Skeletal muscle tissue (tissue), 4 donors: ENCODE measurements around the gene RAB27B. TPM values are rescaled to one million over a fixed set of nuclear protein-coding genes. Genes with fewer than 3 reads are reported as not detected.

Source experiments
- H3K27ac ChIP-seq: one replicate; pipeline ENCODE4 v1.7.0; 2013; ENCODE audit warnings: mild to moderate bottlenecking, low read depth, low read length, inconsistent platforms
- H3K27me3 ChIP-seq, 3 donors: one replicate each; pipeline ENCODE4 v1.7.0; 2013; ENCODE audit warnings: low read length in 3 of 3; ENCODE audit not compliant: control insufficient read depth in 3 of 3, insufficient read depth in 3 of 3
- H3K36me3 ChIP-seq, 3 donors: one replicate each; pipeline ENCODE4 v1.7.0; 2013; ENCODE audit warnings: low read length in 3 of 3; ENCODE audit not compliant: control insufficient read depth in 3 of 3, insufficient read depth in 3 of 3
- H3K4me1 ChIP-seq, 3 donors: one replicate each; pipeline ENCODE4 v1.7.0; 2013; ENCODE audit warnings: low read length in 3 of 3, mild to moderate bottlenecking in 3 of 3; ENCODE audit not compliant: control insufficient read depth in 3 of 3, insufficient read depth in 3 of 3
- H3K4me3 ChIP-seq, 3 donors: one replicate each; pipeline ENCODE4 v1.7.0; 2013; ENCODE audit warnings: low read length in 3 of 3
- H3K9ac ChIP-seq, 3 donors: one replicate each; pipeline ENCODE4 v1.7.0; 2013; ENCODE audit warnings: low read length in 3 of 3, mild to moderate bottlenecking in 3 of 3, moderate library complexity in 2 of 3, low read depth in 1 of 3
- H3K9me3 ChIP-seq, 3 donors: one replicate each; pipeline ENCODE4 v1.7.0; 2013; ENCODE audit warnings: low read length in 3 of 3; ENCODE audit not compliant: control insufficient read depth in 3 of 3
- total RNA-seq: library from RNA; depleted of rRNA; stranded (reverse); fragments of >200 nt; gene quantifications from one replicate; pipeline ENCODE4 v1.2.3, GENCODE V29; 2014
- donor health status: Osteomylitis.

The RAB27B gene
- total RNA-seq, 1 donor from 2014 or later = 1.0 TPM

GRCh38 chr18:54856105-54856646, 27.9 kb downstream of the RAB27B start:
- H3K36me3 ChIP-seq = no peaks in the 10 kb centered on the region
- no peak overlapping the region for H3K27ac ChIP-seq
- no peaks in the 10 kb centered on the region for H3K4me1 ChIP-seq
- no peak overlapping the region for H3K4me3 ChIP-seq
- H3K9me3 ChIP-seq = no peaks in the 10 kb centered on the region
- H3K27me3 ChIP-seq = no peaks in the 10 kb centered on the region
- H3K9ac ChIP-seq = no peak overlapping the region

DNA sequence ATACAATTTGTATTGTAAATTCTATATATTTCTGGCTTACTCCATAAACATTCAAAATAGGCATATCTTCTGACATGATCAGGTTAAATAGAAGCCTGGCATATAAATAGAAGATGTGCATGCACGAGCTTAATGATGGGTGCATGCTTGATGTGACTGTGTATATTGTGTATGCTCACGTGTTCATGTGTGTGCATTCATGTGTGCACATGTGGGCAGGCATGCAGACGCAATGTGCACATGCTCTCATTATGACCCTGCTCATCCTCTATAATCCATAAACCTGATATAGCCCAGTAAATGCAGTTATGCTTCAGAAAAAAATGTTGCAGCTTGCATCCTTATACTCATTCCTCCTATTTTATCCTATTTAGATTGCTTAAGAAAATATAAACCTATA, 29.2 kb downstream of the RAB27B start:
- Histone ChIP-seq H3K27ac (no peak overlapping the region), H3K9ac (no peak overlapping the region), H3K36me3 (no peaks in the 10 kb centered on the region), H3K27me3 (no peaks in the 10 kb centered on the region), H3K4me3 (no peak overlapping the region), H3K4me1 (no peaks in the 10 kb centered on the region), H3K9me3 (no peaks in the 10 kb centered on the region)

DNA sequence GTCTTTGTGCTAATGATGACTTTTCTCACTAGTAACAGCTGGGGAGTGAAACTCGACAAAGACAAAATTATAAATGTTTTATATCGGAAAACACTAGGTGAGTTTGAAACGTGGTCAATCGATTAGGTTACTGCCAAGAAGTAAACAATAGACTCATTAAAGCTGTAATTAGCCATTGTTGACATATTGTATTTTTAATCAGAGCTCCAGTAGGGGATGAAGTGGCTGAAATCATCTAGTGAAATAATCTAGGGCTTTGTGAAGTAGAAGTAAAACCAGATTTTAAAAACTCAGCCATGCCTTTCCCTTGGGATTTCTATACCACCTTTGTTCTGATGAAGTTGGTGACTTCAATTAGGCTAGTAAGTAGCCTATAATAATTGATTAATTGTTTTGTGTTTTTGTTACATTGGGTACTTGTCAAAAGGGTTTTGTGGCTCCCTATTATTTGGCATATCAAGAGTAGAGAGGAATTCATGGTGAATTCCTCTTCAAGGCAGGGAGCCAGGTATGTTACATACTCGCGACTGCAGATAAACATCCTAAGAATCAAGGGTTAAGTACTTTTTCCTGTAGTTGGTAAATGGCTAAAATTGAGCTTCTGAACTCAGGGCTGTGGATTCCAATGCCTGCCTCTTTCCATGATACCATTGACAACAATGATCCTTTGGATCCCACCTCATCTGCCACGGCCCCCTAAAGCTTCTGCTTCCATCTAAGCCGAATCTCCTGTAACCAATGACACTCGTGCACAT, 31.6 kb downstream of the RAB27B start:
- Histone ChIP-seq H3K9ac (no peak overlapping the region), H3K4me3 (no peak overlapping the region), H3K4me1 (no peaks in the 10 kb centered on the region), H3K27ac (no peak overlapping the region), H3K36me3 (no peaks in the 10 kb centered on the region), H3K9me3 (no peaks in the 10 kb centered on the region), H3K27me3 (no peaks in the 10 kb centered on the region)

DNA sequence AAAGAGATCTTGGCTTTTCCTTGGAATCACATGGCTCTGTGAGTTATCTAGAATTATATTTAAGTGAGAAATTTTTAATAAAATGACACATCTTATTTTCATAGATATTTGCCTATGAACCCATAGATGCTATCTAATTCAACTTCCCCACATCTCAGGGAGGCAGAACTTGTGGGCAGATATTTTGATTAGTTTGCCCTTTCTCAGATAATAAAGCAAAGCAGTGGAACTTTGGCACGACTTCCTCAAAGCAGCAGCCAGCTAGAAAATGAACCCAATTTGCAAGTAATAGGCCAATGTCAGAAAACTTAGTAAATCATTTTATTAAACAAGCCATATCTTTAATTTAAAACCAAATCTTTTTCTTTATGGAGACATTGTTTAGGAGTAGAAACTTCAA, 32.7 kb downstream of the RAB27B start:
- H3K9me3 ChIP-seq = no peaks in the 10 kb centered on the region

GRCh38 chr18:54867131-54867530, 38.9 kb downstream of the RAB27B start:
- H3K4me3 ChIP-seq = no peak overlapping the region
- H3K36me3 ChIP-seq = no peaks in the 10 kb centered on the region
- H3K9me3 ChIP-seq = no peaks in the 10 kb centered on the region
- peaks cover 0 to 2% (median 0%) of the 10 kb centered on the region in 3 donors for H3K27me3 ChIP-seq
- H3K4me1 ChIP-seq = no peaks in the 10 kb centered on the region
- H3K9ac ChIP-seq = no peak overlapping the region
- H3K27ac ChIP-seq = no peak overlapping the region

More for the DNA sequence above, 32.7 kb downstream of the RAB27B start:
- no peaks in the 10 kb centered on the region for H3K4me1 ChIP-seq
- no peaks in the 10 kb centered on the region for H3K36me3 ChIP-seq
- H3K27me3 ChIP-seq = no peaks in the 10 kb centered on the region
- H3K9ac ChIP-seq = no peak overlapping the region
- H3K4me3 ChIP-seq = no peak overlapping the region
- no peak overlapping the region for H3K27ac ChIP-seq

DNA sequence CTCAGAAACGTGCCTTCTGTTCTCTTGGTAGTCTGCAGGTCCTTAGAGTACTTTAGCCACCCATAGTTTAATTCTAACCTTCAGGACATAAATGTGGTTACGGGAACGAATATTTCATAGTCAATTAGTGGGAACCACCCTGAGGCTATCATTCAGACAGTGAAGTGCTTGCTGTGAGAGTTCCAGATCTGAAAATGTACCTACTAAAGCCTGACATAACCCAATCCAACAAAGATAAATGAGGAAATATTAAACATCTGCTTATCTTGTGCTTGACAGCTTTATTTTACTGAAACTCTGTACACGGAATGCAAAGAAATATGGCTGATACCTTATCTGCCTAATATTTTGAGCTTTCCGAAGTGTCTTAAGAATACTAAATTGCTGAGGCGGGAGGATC, 43.0 kb downstream of the RAB27B start:
- H3K27me3 ChIP-seq = peaks cover 0 to 2% (median 0%) of the 10 kb centered on the region in 3 donors

DNA sequence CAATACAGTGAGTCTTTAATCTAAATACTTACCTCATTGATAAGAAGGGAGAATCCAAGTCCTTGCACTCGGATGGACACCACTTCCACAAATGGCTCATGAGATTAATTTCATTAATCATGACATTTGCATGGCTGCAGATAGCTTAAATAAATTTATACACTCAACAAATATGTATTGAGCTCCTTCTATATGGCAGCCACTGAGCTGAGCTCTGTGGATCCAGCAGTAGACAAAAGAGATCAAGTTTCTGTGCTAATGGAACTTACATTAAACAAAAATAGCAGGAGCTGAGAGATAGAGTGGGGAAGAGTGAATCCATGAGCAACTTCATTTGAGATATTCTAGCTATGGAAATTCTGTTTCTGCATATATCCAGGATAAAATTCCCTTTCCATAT, 44.4 kb downstream of the RAB27B start:
- no peak overlapping the region for H3K4me3 ChIP-seq
- H3K36me3 ChIP-seq = no peaks in the 10 kb centered on the region
- no peaks in the 10 kb centered on the region for H3K4me1 ChIP-seq
- H3K9ac ChIP-seq = no peak overlapping the region
- H3K27ac ChIP-seq = no peak overlapping the region
- peaks cover 0 to 1% (median 0%) of the 10 kb centered on the region in 3 donors for H3K27me3 ChIP-seq
- H3K9me3 ChIP-seq = no peaks in the 10 kb centered on the region

More for the DNA sequence above, 43.0 kb downstream of the RAB27B start:
- Histone ChIP-seq H3K4me3 (no peak overlapping the region), H3K9me3 (no peaks in the 10 kb centered on the region), H3K9ac (no peak overlapping the region), H3K36me3 (no peaks in the 10 kb centered on the region), H3K4me1 (no peaks in the 10 kb centered on the region), H3K27ac (no peak overlapping the region)

- H3K27ac ChIP-seq = no peak overlapping the region
- H3K4me3 ChIP-seq = no peak overlapping the region
- H3K9me3 ChIP-seq = no peaks in the 10 kb centered on the region
- no peaks in the 10 kb centered on the region for H3K27me3 ChIP-seq
- no peaks in the 10 kb centered on the region for H3K36me3 ChIP-seq
- H3K9ac ChIP-seq = no peak overlapping the region
- H3K4me1 ChIP-seq = no peaks in the 10 kb centered on the region
These were observed 45.6 kb downstream of the RAB27B start for GRCh38 chr18:54873884-54874255.

- H3K9ac ChIP-seq = no peak overlapping the region
- H3K4me3 ChIP-seq = no peak overlapping the region
- no peaks in the 10 kb centered on the region for H3K4me1 ChIP-seq
- H3K9me3 ChIP-seq = no peaks in the 10 kb centered on the region
- no peaks in the 10 kb centered on the region for H3K27me3 ChIP-seq
- H3K36me3 ChIP-seq = no peaks in the 10 kb centered on the region
- H3K27ac ChIP-seq = no peak overlapping the region
These were observed 46.8 kb downstream of the RAB27B start for GRCh38 chr18:54875063-54875462.

DNA sequence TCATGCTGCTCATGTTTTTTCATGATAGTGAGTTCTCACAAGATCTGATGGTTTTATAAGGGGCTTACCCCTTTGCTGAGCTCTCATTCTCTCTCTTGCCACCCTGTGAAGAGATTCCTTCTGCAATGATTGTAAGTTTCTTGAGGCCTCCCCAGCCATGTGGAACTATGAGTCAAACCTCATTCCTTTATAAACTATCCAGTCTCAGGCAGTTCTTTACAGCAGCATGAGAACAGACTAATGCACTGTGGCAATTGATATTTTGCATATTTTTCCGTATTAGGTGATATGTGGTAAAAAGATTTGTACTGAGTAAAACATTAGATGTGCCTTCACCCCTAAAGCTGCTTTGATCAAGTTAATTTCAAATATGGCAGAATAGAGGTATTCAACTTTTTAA, 48.8 kb downstream of the RAB27B start:
- no peak overlapping the region for H3K4me3 ChIP-seq
- no peak overlapping the region for H3K27ac ChIP-seq
- no peaks in the 10 kb centered on the region for H3K27me3 ChIP-seq
- H3K36me3 ChIP-seq = no peaks in the 10 kb centered on the region
- H3K9me3 ChIP-seq = no peaks in the 10 kb centered on the region
- H3K4me1 ChIP-seq = no peaks in the 10 kb centered on the region
- H3K9ac ChIP-seq = no peak overlapping the region
